Activated CD8-positive, alpha-beta T cell treated with anti-CD3 and anti-CD28 coated beads for 36 hours (primary cell): ENCODE measurements around the gene MARCHF3. TPM values are rescaled to one million over a fixed set of nuclear protein-coding genes. Genes with fewer than 3 reads are reported as not detected.
"Not testable (repeated sequence)": the region's sequence is repeated elsewhere in the genome, so short reads cannot be mapped to it uniquely, and the experiment has no call there.

Source experiments
- ATAC-seq: fragments of 200-7000 bp; cut with Tn5 transposase; one replicate; pipeline ENCODE4 v1.10.0; 2021; ENCODE audit warnings: mild to moderate bottlenecking, moderate library complexity
- CTCF ChIA-PET: fragments of 350-600 bp; sonication (Branson Sonifier 250); formaldehyde crosslinking; loops from one replicate; lab custom pipeline; 2021; ENCODE audit warnings: antibody characterized with exemption; lab: Charles Lee
- POLR2A ChIA-PET: fragments of 350-600 bp; sonication (Branson Sonifier 250); formaldehyde crosslinking; loops from one replicate; lab custom pipeline; 2021; ENCODE audit warnings: antibody characterized with exemption; lab: Charles Lee
- DNase-seq: peaks from one replicate; pipeline ENCODE4 v3.0.0-alpha.2; 2020
- H3K27ac Mint-ChIP-seq: one replicate; pipeline ENCODE4 v1.8.0; 2021; ENCODE audit warnings: mild to moderate bottlenecking, mixed read lengths
- H3K27me3 Mint-ChIP-seq: one replicate; pipeline ENCODE4 v1.8.0; 2021; ENCODE audit warnings: mixed read lengths
- H3K36me3 Mint-ChIP-seq: one replicate; pipeline ENCODE4 v1.8.0; 2021; ENCODE audit warnings: low read depth, mixed read lengths
- H3K4me1 Mint-ChIP-seq: one replicate; pipeline ENCODE4 v1.8.0; 2021; ENCODE audit warnings: low read depth, mixed read lengths
- H3K4me3 Mint-ChIP-seq: one replicate; pipeline ENCODE4 v1.8.0; 2021; ENCODE audit warnings: mild to moderate bottlenecking, moderate library complexity, mixed read lengths
- H3K9me3 Mint-ChIP-seq: one replicate; pipeline ENCODE4 v1.8.0; 2021; ENCODE audit warnings: mixed read lengths
- intact Hi-C: fragments of 100-400 bp; cut with micrococcal nuclease; formaldehyde crosslinking; loops from one replicate; pipeline ENCODE4 v1.10.0; 2022
- total RNA-seq, 2 experiments: library from RNA; stranded (reverse); gene quantifications; one replicate each; pipeline ENCODE4 v1.2.3, GENCODE V29; 2021
- TF ChIP-seq, protein P1 (sequence below): fragments of 200-600 bp; IDR thresholded peaks from one replicate; pipeline ENCODE4 v1.8.0; 2022; ENCODE audit warnings: antibody characterized with exemption, mild to moderate bottlenecking

Gene MARCHF3
- total RNA-seq, 2 experiments from 2014 or later = 6.1 TPM

DNA sequence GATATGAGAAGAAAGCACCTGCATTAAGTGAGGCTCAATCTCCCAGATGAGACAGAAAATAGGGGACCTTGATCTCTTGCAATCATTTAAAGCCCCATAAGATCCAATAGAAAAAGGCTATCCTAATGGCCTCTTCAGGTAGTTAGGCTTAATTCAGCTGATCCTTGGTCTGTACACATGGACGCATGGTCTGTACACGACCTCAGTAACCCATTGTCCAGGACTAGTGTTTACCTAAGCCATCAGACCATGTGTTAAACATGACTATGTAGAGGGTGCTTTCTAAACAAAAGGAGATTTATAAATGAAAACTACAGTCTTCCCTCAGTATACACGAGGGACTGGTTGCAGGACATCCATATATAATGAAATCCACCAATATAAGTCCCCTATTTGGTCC lies 7.5 kb downstream of the MARCHF3 start:
- no peak overlapping the region for H3K4me3 Mint-ChIP-seq
- no peaks in the 10 kb centered on the region for H3K9me3 Mint-ChIP-seq
- H3K27me3 Mint-ChIP-seq = no peaks in the 10 kb centered on the region
- CTCF ChIA-PET = no interaction called here
- POLR2A ChIA-PET = no interaction called here
- TF ChIP-seq, protein P1, sequence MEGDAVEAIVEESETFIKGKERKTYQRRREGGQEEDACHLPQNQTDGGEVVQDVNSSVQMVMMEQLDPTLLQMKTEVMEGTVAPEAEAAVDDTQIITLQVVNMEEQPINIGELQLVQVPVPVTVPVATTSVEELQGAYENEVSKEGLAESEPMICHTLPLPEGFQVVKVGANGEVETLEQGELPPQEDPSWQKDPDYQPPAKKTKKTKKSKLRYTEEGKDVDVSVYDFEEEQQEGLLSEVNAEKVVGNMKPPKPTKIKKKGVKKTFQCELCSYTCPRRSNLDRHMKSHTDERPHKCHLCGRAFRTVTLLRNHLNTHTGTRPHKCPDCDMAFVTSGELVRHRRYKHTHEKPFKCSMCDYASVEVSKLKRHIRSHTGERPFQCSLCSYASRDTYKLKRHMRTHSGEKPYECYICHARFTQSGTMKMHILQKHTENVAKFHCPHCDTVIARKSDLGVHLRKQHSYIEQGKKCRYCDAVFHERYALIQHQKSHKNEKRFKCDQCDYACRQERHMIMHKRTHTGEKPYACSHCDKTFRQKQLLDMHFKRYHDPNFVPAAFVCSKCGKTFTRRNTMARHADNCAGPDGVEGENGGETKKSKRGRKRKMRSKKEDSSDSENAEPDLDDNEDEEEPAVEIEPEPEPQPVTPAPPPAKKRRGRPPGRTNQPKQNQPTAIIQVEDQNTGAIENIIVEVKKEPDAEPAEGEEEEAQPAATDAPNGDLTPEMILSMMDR = no peak
- H3K27ac Mint-ChIP-seq = no peak overlapping the region
- no peaks in the 10 kb centered on the region for H3K36me3 Mint-ChIP-seq
- peaks cover 12% of the 10 kb centered on the region for H3K4me1 Mint-ChIP-seq
- intact Hi-C loops = no loop called here
- ATAC-seq (no peak), DNase-seq (no peak)

DNA sequence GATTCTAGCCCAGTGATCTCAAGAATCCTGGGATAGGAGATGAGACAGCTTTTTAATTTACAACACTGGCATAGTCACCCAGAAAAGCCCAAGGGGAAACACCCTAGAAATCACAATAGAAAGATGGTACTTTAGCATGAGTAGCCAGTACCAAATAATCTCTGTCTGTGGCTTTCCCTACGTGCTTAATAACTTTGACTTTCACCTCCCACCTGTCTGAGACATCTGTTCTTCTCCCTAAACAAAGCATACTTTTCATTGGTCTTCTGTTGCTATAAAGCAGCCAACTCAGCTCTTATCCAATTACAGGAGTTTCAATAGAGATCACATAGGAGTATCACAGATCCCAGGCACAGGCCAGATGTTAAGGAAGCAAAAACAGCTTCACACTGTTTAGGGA lies 10.4 kb downstream of the MARCHF3 start:
- Mint-ChIP-seq H3K27ac (no peak overlapping the region), H3K4me1 (peaks cover 17% of the 10 kb centered on the region), H3K36me3 (peaks cover 2% of the 10 kb centered on the region), H3K9me3 (no peaks in the 10 kb centered on the region), H3K27me3 (no peaks in the 10 kb centered on the region), H3K4me3 (no peak overlapping the region)
- CTCF ChIA-PET = no interaction called here
- TF ChIP-seq, protein P1 = no peak
- POLR2A ChIA-PET = no interaction called here
- intact Hi-C loops = no loop called here
- DNase-seq (no peak), ATAC-seq (no peak)

GRCh38 chr5:127016722-127017121 lies 13.6 kb downstream of the MARCHF3 start:
- H3K4me3 Mint-ChIP-seq, ATAC-seq, DNase-seq, CTCF ChIA-PET, H3K27me3 Mint-ChIP-seq, H3K27ac Mint-ChIP-seq, intact Hi-C loops, POLR2A ChIA-PET, H3K36me3 Mint-ChIP-seq, H3K9me3 Mint-ChIP-seq: not testable (repeated sequence)
- peaks cover 37% of the 10 kb centered on the region for H3K4me1 Mint-ChIP-seq

DNA sequence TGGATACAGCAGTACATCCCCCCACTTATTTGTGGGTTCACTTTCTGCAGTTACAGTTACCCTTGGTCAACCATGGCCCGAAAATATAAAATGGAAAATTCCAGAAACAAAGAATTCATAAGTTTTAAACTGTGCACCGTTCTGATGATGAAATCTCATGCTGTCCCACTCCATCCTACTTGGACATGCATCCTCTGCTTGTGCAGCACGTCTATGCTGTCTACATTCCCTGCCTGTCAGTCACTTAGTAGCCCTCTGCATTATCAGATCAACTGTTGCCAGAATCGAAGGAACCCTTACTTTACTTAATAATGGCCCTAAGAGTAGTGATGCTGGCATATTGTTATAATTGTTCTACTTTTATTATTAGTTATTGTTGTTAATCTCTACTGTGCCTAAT lies 14.6 kb downstream of the MARCHF3 start:
- Mint-ChIP-seq H3K36me3 (peaks cover 2% of the 10 kb centered on the region), H3K4me3 (no peak overlapping the region), H3K27ac (no peak overlapping the region), H3K9me3 (no peaks in the 10 kb centered on the region), H3K27me3 (no peaks in the 10 kb centered on the region), H3K4me1 (peaks cover 42% of the 10 kb centered on the region)
- DNase-seq (no peak), ATAC-seq (no peak)
- ChIA-PET CTCF (interaction anchor here (1.7 kb wide), 1 partner anchor 12 kb away, joined by 5 read pairs; no protein-coding TSS in a partner anchor), POLR2A (interaction anchor here (0.6 to 0.8 kb wide), 2 partner anchors 10 to 16 kb away, joined by 3 to 4 read pairs; no protein-coding TSS in a partner anchor)
- intact Hi-C loops = no loop called here
- TF ChIP-seq, protein P1 = no peak

GRCh38 chr5:127014573-127014972 lies 15.8 kb downstream of the MARCHF3 start:
- Mint-ChIP-seq H3K27ac (no peak overlapping the region), H3K4me1 (peaks cover 46% of the 10 kb centered on the region), H3K9me3 (peaks cover 3% of the 10 kb centered on the region), H3K36me3 (peaks cover 6% of the 10 kb centered on the region), H3K4me3 (no peak overlapping the region), H3K27me3 (no peaks in the 10 kb centered on the region)
- ChIA-PET CTCF (interaction anchor here (1.1 to 1.7 kb wide), 2 partner anchors 13 to 19 kb away, joined by 3 to 5 read pairs; no protein-coding TSS in a partner anchor), POLR2A (no interaction called here)
- intact Hi-C loops = no loop called here
- TF ChIP-seq, protein P1 = no peak
- DNase-seq (no peak), ATAC-seq (no peak)
